Chondrocyte (in vitro differentiated cells): Measurements from ENCODE around the gene PCYT1B. TPM values are rescaled to one million over a fixed set of nuclear protein-coding genes. Genes with fewer than 3 reads are reported as not detected.

Experiments
- DNase-seq: peaks from one replicate; pipeline ENCODE4 v3.0.0; 2021; ENCODE audit warnings: mixed read lengths, low spot score
- H3K27ac Mint-ChIP-seq: one replicate; pipeline ENCODE4 v1.8.0; 2021; ENCODE audit warnings: mild to moderate bottlenecking, moderate library complexity, mixed read lengths; ENCODE audit not compliant: unreplicated experiment
- H3K27me3 Mint-ChIP-seq: 2 replicates; pipeline ENCODE4 v1.8.0; 2021; ENCODE audit warnings: low read depth, mixed read lengths
- H3K36me3 Mint-ChIP-seq: 2 replicates; pipeline ENCODE4 v1.8.0; 2021; ENCODE audit warnings: low read depth, mixed read lengths
- H3K4me1 Mint-ChIP-seq: 2 replicates; pipeline ENCODE4 v1.8.0; 2021; ENCODE audit warnings: low read depth, mild to moderate bottlenecking, mixed read lengths
- H3K4me3 Mint-ChIP-seq: one replicate; pipeline ENCODE4 v1.8.0; 2021; ENCODE audit warnings: mild to moderate bottlenecking, moderate library complexity, mixed read lengths; ENCODE audit not compliant: unreplicated experiment
- H3K9me3 Mint-ChIP-seq: 2 replicates; pipeline ENCODE4 v1.8.0; 2021; ENCODE audit warnings: low read depth, mixed read lengths
- total RNA-seq: library from RNA; stranded (reverse); gene quantifications from 3 replicates; pipeline ENCODE4 v1.2.1, GENCODE V29; 2021
- TF ChIP-seq, protein P1 (sequence below): fragments of 200-600 bp; sonication (generic); IDR thresholded peaks from 2 replicates; pipeline ENCODE4 v1.5.0; 2021; ENCODE audit warnings: antibody characterized with exemption, mild to moderate bottlenecking, moderate library complexity

PCYT1B gene
- total RNA-seq, 1 donor from 2014 or later: 4.5 TPM

DNA sequence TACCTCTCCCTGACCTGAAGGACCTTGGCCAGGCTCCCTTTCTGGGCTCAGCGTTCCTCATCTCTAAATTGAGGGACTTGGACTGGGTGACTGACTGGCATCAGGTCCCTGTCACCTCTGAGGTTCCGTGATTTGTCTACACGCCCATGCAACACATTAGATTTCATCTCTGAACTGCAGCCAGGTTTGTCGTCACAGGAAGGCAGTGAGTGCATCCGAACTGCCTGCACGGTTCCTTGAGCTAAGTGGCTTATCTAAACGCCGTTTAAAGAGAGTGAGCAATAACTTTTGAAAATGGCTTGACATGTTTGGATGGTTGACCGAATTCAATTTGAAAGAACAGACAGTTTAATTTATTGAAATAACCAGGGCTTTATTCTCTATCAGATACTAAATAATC, 70.1 kb downstream of the PCYT1B start:
- Mint-ChIP-seq H3K36me3 (peaks cover 3% of the 10 kb centered on the region), H3K27ac (no peak overlapping the region), H3K9me3 (no peaks in the 10 kb centered on the region), H3K4me3 (no peak overlapping the region), H3K27me3 (no peaks in the 10 kb centered on the region), H3K4me1 (no peaks in the 10 kb centered on the region)
- DNase-seq: no peak
- TF ChIP-seq, protein P1, sequence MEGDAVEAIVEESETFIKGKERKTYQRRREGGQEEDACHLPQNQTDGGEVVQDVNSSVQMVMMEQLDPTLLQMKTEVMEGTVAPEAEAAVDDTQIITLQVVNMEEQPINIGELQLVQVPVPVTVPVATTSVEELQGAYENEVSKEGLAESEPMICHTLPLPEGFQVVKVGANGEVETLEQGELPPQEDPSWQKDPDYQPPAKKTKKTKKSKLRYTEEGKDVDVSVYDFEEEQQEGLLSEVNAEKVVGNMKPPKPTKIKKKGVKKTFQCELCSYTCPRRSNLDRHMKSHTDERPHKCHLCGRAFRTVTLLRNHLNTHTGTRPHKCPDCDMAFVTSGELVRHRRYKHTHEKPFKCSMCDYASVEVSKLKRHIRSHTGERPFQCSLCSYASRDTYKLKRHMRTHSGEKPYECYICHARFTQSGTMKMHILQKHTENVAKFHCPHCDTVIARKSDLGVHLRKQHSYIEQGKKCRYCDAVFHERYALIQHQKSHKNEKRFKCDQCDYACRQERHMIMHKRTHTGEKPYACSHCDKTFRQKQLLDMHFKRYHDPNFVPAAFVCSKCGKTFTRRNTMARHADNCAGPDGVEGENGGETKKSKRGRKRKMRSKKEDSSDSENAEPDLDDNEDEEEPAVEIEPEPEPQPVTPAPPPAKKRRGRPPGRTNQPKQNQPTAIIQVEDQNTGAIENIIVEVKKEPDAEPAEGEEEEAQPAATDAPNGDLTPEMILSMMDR: no peak

DNA sequence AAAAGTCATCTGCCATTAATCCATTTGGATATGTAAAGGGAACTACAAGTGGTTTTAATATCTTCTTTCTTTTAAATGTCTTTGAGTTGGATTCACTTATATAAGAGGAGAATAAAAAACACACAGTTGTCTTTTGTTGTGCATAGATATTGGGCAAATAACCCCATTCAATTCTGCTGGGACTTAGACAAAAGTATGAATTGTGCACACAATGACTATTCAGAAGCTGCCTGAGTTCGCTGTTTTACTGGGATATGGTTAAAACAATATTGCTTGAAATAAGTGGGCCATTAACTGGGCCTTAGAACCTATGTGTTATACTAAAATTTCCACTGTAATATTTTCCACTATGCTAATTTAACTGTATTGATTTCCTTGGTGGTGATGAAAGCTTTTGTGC, 71.7 kb downstream of the PCYT1B start:
- no peak overlapping the region for H3K4me3 Mint-ChIP-seq
- TF ChIP-seq, protein P1: no peak
- H3K9me3 Mint-ChIP-seq: no peaks in the 10 kb centered on the region
- no peak for DNase-seq
- H3K36me3 Mint-ChIP-seq: peaks cover 3% of the 10 kb centered on the region
- no peak overlapping the region for H3K27ac Mint-ChIP-seq
- no peaks in the 10 kb centered on the region for H3K4me1 Mint-ChIP-seq
- H3K27me3 Mint-ChIP-seq: no peaks in the 10 kb centered on the region

DNA sequence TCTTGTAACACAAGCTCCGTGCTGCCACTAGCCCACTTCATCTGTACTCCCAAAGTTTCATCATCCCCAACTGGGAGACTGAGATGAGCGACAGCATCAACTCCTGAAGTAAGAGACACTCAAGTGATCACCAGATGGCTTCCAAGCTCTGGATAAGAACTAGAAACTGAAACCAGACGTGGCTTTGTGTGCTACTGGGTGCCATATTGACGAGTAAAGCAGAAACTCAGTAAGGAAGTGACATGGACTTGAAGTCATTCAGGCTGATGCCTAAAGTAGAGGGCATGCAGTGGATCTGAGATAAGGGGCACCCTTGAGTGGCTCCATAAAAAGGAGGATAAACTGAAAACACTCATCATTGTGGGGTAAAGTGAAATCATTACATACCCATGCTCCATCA, 72.4 kb downstream of the PCYT1B start:
- no peak overlapping the region for H3K27ac Mint-ChIP-seq
- TF ChIP-seq, protein P1: no peak
- peaks cover 3% of the 10 kb centered on the region for H3K36me3 Mint-ChIP-seq

DNA sequence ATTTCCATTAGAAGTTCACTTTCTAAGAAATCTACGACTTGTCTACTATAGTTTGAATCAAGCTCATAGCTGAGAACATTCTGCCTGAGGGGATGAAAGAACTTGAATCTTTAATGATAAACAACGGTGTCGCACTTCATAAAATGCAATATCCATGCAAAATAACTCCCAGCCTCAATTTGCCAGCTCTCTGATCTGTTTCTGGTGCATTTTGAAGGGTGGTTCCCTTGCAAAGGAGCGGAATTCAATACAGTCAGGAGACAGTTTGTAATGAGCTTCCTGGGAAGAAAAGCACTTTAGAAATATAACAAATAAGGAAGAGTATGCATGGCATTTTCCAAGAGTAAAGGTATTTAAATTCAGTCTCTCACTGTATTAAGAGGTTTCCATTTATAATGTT, 80.0 kb downstream of the PCYT1B start:
- H3K27me3 Mint-ChIP-seq: no peaks in the 10 kb centered on the region
- peak overlapping the region; percentile 55 for H3K27ac Mint-ChIP-seq
- no peak for DNase-seq
- TF ChIP-seq, protein P1: no peak
- H3K9me3 Mint-ChIP-seq: no peaks in the 10 kb centered on the region
- H3K36me3 Mint-ChIP-seq: no peaks in the 10 kb centered on the region
- H3K4me3 Mint-ChIP-seq: no peak overlapping the region
- H3K4me1 Mint-ChIP-seq: peaks cover 38% of the 10 kb centered on the region

More for the DNA sequence above, 72.4 kb downstream of the PCYT1B start:
- Mint-ChIP-seq H3K27me3 (no peaks in the 10 kb centered on the region), H3K4me1 (no peaks in the 10 kb centered on the region), H3K9me3 (no peaks in the 10 kb centered on the region), H3K4me3 (no peak overlapping the region)
- no peak for DNase-seq

DNA sequence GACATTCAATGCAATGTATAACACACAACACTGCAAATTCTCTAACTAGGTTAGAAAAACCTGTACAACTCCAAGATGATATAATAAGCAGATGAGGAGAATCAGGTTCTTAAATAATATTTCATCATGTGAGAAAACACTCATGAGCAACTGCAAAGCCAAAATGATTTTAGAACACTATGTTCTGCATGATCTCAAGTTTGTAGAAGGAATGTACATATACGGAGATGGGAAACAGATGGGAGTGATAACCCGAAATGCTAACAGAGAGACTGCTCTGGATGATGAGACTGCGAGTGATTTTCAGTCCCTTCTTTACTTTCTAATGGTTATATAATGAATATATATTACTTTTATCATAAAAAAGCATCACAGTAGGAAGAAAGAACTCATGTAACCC, 80.9 kb downstream of the PCYT1B start:
- peak overlapping the region; percentile 55 for H3K27ac Mint-ChIP-seq
- TF ChIP-seq, protein P1: no peak
- H3K27me3 Mint-ChIP-seq: no peaks in the 10 kb centered on the region
- no peaks in the 10 kb centered on the region for H3K36me3 Mint-ChIP-seq
- H3K4me3 Mint-ChIP-seq: no peak overlapping the region
- DNase-seq: no peak
- H3K9me3 Mint-ChIP-seq: no peaks in the 10 kb centered on the region
- peaks cover 38% of the 10 kb centered on the region for H3K4me1 Mint-ChIP-seq
